OCI-LY7 (cell line): Measurements from ENCODE around the gene EYS. TPM values are rescaled to one million over a fixed set of nuclear protein-coding genes. Genes with fewer than 3 reads are reported as not detected.

ENCODE experiments used
- BruUV-seq: library from RNA; stranded (reverse); fragments of 400-500 nt; replicated peaks from 2 replicates; lab custom pipeline; 2021; lab: Mats Ljungman, UMichigan
- CTCF ChIA-PET: fragments of 300-600 bp; sonication (Branson Sonifier 250); formaldehyde crosslinking; loops from one replicate; lab custom pipeline; 2022; ENCODE audit warnings: antibody characterized with exemption; ENCODE audit not compliant: unreplicated experiment; lab: Charles Lee
- POLR2A ChIA-PET: fragments of 300-600 bp; sonication (Branson Sonifier 250); formaldehyde crosslinking; loops from one replicate; lab custom pipeline; 2022; ENCODE audit warnings: antibody characterized with exemption; lab: Charles Lee
- DNase-seq: peaks from one replicate; pipeline ENCODE4 v3.0.0-alpha.2; 2015; ENCODE audit warnings: low spot score
- H2AFZ ChIP-seq: fragments of 200-600 bp; sonication (generic), shearing (Covaris generic); 2 replicates; pipeline ENCODE4 v1.6.1; 2014; ENCODE audit warnings: mild to moderate bottlenecking, antibody characterized with exemption, low read length, moderate library complexity
- H3K27ac ChIP-seq: fragments of 200-600 bp; sonication (generic); 2 replicates; pipeline ENCODE4 v1.5.1; 2014; ENCODE audit warnings: mixed run types, low read depth, mild to moderate bottlenecking, moderate library complexity, low read length, inconsistent platforms; ENCODE audit not compliant: poor library complexity, severe bottlenecking
- H3K36me3 ChIP-seq: fragments of 200-600 bp; sonication (generic); 2 replicates; pipeline ENCODE4 v1.6.1; 2014; ENCODE audit warnings: mild to moderate bottlenecking, antibody characterized with exemption, low read length, moderate library complexity, mixed read lengths; ENCODE audit not compliant: insufficient read depth
- H3K4me1 ChIP-seq: fragments of 200-600 bp; sonication (generic); 2 replicates; pipeline ENCODE4 v1.5.1; 2014; ENCODE audit warnings: mild to moderate bottlenecking, low read length; ENCODE audit not compliant: insufficient read depth, poor library complexity, severe bottlenecking
- H3K4me2 ChIP-seq: fragments of 200-600 bp; sonication (generic); 2 replicates; pipeline ENCODE4 v1.6.1; 2014; ENCODE audit warnings: mild to moderate bottlenecking, low read length
- H3K4me3 ChIP-seq: fragments of 200-600 bp; sonication (generic); 2 replicates; pipeline ENCODE4 v1.5.1; 2014; ENCODE audit warnings: mild to moderate bottlenecking, low read depth, low read length; ENCODE audit not compliant: poor library complexity, severe bottlenecking
- H3K79me2 ChIP-seq: fragments of 200-600 bp; sonication (generic); 2 replicates; pipeline ENCODE4 v1.6.1; 2016; ENCODE audit warnings: low read depth, mild to moderate bottlenecking, low read length, moderate library complexity, mixed read lengths; ENCODE audit not compliant: insufficient read depth
- H3K9me2 ChIP-seq: fragments of 200-600 bp; sonication (generic); 2 replicates; pipeline ENCODE4 v1.6.1; 2016; ENCODE audit warnings: mild to moderate bottlenecking, low read length, mixed read lengths; ENCODE audit not compliant: insufficient read depth
- H3K9me3 ChIP-seq: fragments of 200-600 bp; sonication (generic); 2 replicates; pipeline ENCODE4 v1.6.1; 2014; ENCODE audit warnings: mild to moderate bottlenecking, mixed run types, low read length, mixed read lengths
- H4K20me1 ChIP-seq: fragments of 200-600 bp; sonication (generic); 2 replicates; pipeline ENCODE4 v1.6.1; 2014; ENCODE audit warnings: mild to moderate bottlenecking, antibody characterized with exemption, low read length, moderate library complexity, mixed read lengths; ENCODE audit not compliant: insufficient read depth
- CTCF ChIP-seq: fragments of 200-600 bp; sonication (generic); conservative IDR thresholded peaks from 2 replicates; pipeline ENCODE4 v1.5.1; 2014; ENCODE audit warnings: mild to moderate bottlenecking, antibody characterized with exemption, low read length, moderate library complexity, mixed read lengths
- EZH2phosphoT487 ChIP-seq: fragments of 200-600 bp; sonication (generic); IDR thresholded peaks from 2 replicates; pipeline ENCODE4 v1.6.1; 2018; ENCODE audit warnings: low read depth, borderline replicate concordance, mild to moderate bottlenecking, mixed run types, antibody characterized with exemption, low read length, moderate library complexity, mixed read lengths
- intact Hi-C: fragments of 100-400 bp; cut with micrococcal nuclease; formaldehyde crosslinking; loops from one replicate; pipeline ENCODE4 v1.10.0; 2022; ENCODE audit not compliant: unreplicated experiment
- total RNA-seq, 2 experiments: library from RNA; depleted of rRNA in 1 of 2; stranded (reverse); fragments of >200 nt in 1 of 2; shearing (Covaris generic) in 1 of 2; gene quantifications; 2 replicates each; pipeline ENCODE4 v1.2.3, GENCODE V29; 2014 to 2022

The EYS gene
- total RNA-seq, 2 experiments from 2014 or later = not detected

GRCh38 chr6:63824722-63825121, 1882.3 kb downstream of the EYS start:
- intact Hi-C loops = no loop called here
- H3K36me3 ChIP-seq = no peaks in the 10 kb centered on the region
- H3K4me2 ChIP-seq = no peak overlapping the region
- H4K20me1 ChIP-seq = no peaks in the 10 kb centered on the region
- H3K4me3 ChIP-seq = no peak overlapping the region
- H3K27ac ChIP-seq = no peak overlapping the region
- TF ChIP-seq CTCF (no peak), EZH2phosphoT487 (no peak)
- DNase-seq = no peak
- POLR2A ChIA-PET = interaction anchor here (0.7 kb wide), 1 partner anchor 363 kb away, joined by 3 read pairs; no protein-coding TSS in a partner anchor
- CTCF ChIA-PET = no interaction called here
- no peaks in the 10 kb centered on the region for H3K9me2 ChIP-seq
- H3K9me3 ChIP-seq = no peaks in the 10 kb centered on the region
- H3K4me1 ChIP-seq = no peaks in the 10 kb centered on the region
- BruUV-seq = no TSS peak
- no peak overlapping the region for H2AFZ ChIP-seq
- no peaks in the 10 kb centered on the region for H3K79me2 ChIP-seq

GRCh38 chr6:63821442-63821841, 1885.6 kb downstream of the EYS start:
- TF ChIP-seq CTCF (no peak), EZH2phosphoT487 (no peak)
- Histone ChIP-seq H3K9me2 (no peaks in the 10 kb centered on the region), H3K4me2 (no peak overlapping the region), H4K20me1 (no peaks in the 10 kb centered on the region), H3K79me2 (no peaks in the 10 kb centered on the region), H3K36me3 (no peaks in the 10 kb centered on the region), H3K4me1 (no peaks in the 10 kb centered on the region), H3K9me3 (no peaks in the 10 kb centered on the region), H2AFZ (no peak overlapping the region), H3K4me3 (no peak overlapping the region), H3K27ac (no peak overlapping the region)
- intact Hi-C loops = no loop called here
- no TSS peak for BruUV-seq
- DNase-seq = no peak
- CTCF ChIA-PET = no interaction called here
- POLR2A ChIA-PET = interaction anchor here (0.6 to 0.7 kb wide), 2 partner anchors 116 to 208 kb away, joined by 3 read pairs; no protein-coding TSS in a partner anchor

GRCh38 chr6:63819831-63820230, 1887.2 kb downstream of the EYS start:
- H3K4me2 ChIP-seq = no peak overlapping the region
- no peaks in the 10 kb centered on the region for H3K9me3 ChIP-seq
- H3K79me2 ChIP-seq = no peaks in the 10 kb centered on the region
- H3K36me3 ChIP-seq = no peaks in the 10 kb centered on the region
- ChIA-PET CTCF (no interaction called here), POLR2A (interaction anchor here (1.2 kb wide), 1 partner anchor 29 kb away, joined by 3 read pairs; no protein-coding TSS in a partner anchor)
- no TSS peak for BruUV-seq
- no peaks in the 10 kb centered on the region for H3K9me2 ChIP-seq
- H3K4me3 ChIP-seq = no peak overlapping the region
- TF ChIP-seq CTCF (no peak), EZH2phosphoT487 (no peak)
- H3K4me1 ChIP-seq = no peaks in the 10 kb centered on the region
- intact Hi-C loops = no loop called here
- no peak overlapping the region for H3K27ac ChIP-seq
- no peaks in the 10 kb centered on the region for H4K20me1 ChIP-seq
- DNase-seq = no peak
- no peak overlapping the region for H2AFZ ChIP-seq
